BLaER1 treated with 17β-estradiol and CSF1 and Interleukin-3, amounts not matched to agents 10 nM and 100 nM (cell line): Measurements from ENCODE around the gene TMEM161B.
A peak's percentile ranks its signal among the peaks of the same experiment; 100 is the strongest.
"Not testable (repeated sequence)": the region's sequence is repeated elsewhere in the genome, so short reads cannot be mapped to it uniquely, and the experiment has no call there.

Experiments used
- H3K27ac ChIP-seq, 11 experiments: shearing (Covaris generic); formaldehyde crosslinking; 2 replicates each; pipeline ENCODE4 v1.8.1; 2022
- H3K27me3 ChIP-seq, 11 experiments: shearing (Covaris generic); formaldehyde crosslinking; 2 replicates each; pipeline ENCODE4 v1.8.1; 2022
- H3K36me3 ChIP-seq, 11 experiments: shearing (Covaris generic); formaldehyde crosslinking; 2 replicates each; pipeline ENCODE4 v1.8.1; 2022
- H3K4me1 ChIP-seq, 10 experiments: shearing (Covaris generic); formaldehyde crosslinking; 2 replicates each; pipeline ENCODE4 v1.8.1; 2022
- H3K4me2 ChIP-seq, 11 experiments: shearing (Covaris generic); formaldehyde crosslinking; 2 replicates each; pipeline ENCODE4 v1.8.1; 2022
- H3K4me3 ChIP-seq, 10 experiments: shearing (Covaris generic); formaldehyde crosslinking; 2 replicates each; pipeline ENCODE4 v1.8.1; 2022
- H3K9ac ChIP-seq, 11 experiments: shearing (Covaris generic); formaldehyde crosslinking; 2 replicates each; pipeline ENCODE4 v1.8.1; 2022
- H3K9me3 ChIP-seq, 11 experiments: shearing (Covaris generic); formaldehyde crosslinking; replicated peaks in 1 of 11; 2 replicates each; pipeline ENCODE4 v1.8.1; 2022
- H4K20me1 ChIP-seq, 11 experiments: shearing (Covaris generic); formaldehyde crosslinking; 2 replicates each; pipeline ENCODE4 v1.8.1; 2022
- Cebpa-rat ChIP-seq, 11 experiments: shearing (Covaris generic); IDR thresholded peaks; 2 replicates each; pipeline ENCODE4 v1.8.1; 2022

Gene TMEM161B

GRCh38 chr5:88207575-88207974 is 61.1 kb downstream of the TMEM161B start:
- Histone ChIP-seq H3K4me3 (no peak overlapping the region), H3K4me1 (peaks cover 0 to 11% (median 7%) of the 10 kb centered on the region in 10 experiments; a peak in 11 of 20 replicates), H3K27me3 (no peaks in the 10 kb centered on the region), H3K36me3 (peaks cover 14 to 80% (median 32%) of the 10 kb centered on the region in 11 experiments; a peak in 20 of 22 replicates), H3K9me3 (no peaks in the 10 kb centered on the region), H4K20me1 (no peaks in the 10 kb centered on the region), H3K27ac (no peak overlapping the region), H3K4me2 (no peak overlapping the region), H3K9ac (no peak overlapping the region)
- no peak for TF ChIP-seq Cebpa-rat (IDR thresholded peaks at IDR 0.05)

- Histone ChIP-seq H3K4me2 (peak overlapping the region in 5 of 11 experiments; percentile 12 to 39 (median 21); a peak in 6 of 22 replicates), H3K9ac (no peak overlapping the region), H3K27ac (no peak overlapping the region), H3K36me3 (peaks cover 8 to 81% (median 39%) of the 10 kb centered on the region in 11 experiments; a peak in 21 of 22 replicates), H3K9me3 (no peaks in the 10 kb centered on the region), H3K4me1 (peaks cover 0 to 11% (median 7%) of the 10 kb centered on the region in 10 experiments; a peak in 11 of 20 replicates), H3K4me3 (no peak overlapping the region), H3K27me3 (no peaks in the 10 kb centered on the region), H4K20me1 (no peaks in the 10 kb centered on the region)
- TF ChIP-seq Cebpa-rat (IDR thresholded peaks at IDR 0.05): no peak
These were observed 64.5 kb downstream of the TMEM161B start for GRCh38 chr5:88203981-88204750.

GRCh38 chr5:88195636-88196035 is 73.0 kb downstream of the TMEM161B start:
- no peak overlapping the region for H3K9ac ChIP-seq
- no peak overlapping the region for H3K4me3 ChIP-seq
- peaks cover 0 to 14% (median 7%) of the 10 kb centered on the region in 10 experiments; a peak in 14 of 20 replicates for H3K4me1 ChIP-seq
- H3K9me3 ChIP-seq: peaks cover 15 to 36% (median 28%) of the 10 kb centered on the region in 11 experiments; a peak in 20 of 22 replicates
- TF ChIP-seq Cebpa-rat (IDR thresholded peaks at IDR 0.05): no peak
- peaks cover 33 to 92% (median 58%) of the 10 kb centered on the region in 11 experiments; a peak in 20 of 22 replicates for H3K36me3 ChIP-seq
- H3K27ac ChIP-seq: peak overlapping the region in 1 of 11 experiments; percentile 32; a peak in 3 of 22 replicates
- H3K4me2 ChIP-seq: no peak overlapping the region
- H3K27me3 ChIP-seq: no peaks in the 10 kb centered on the region
- no peaks in the 10 kb centered on the region for H4K20me1 ChIP-seq

GRCh38 chr5:88193896-88194295 is 74.7 kb downstream of the TMEM161B start:
- Histone ChIP-seq H3K36me3 (peaks cover 37 to 92% (median 58%) of the 10 kb centered on the region in 11 experiments), H3K9ac (0 out of 22 replicates have a peak overlapping the region, but pooled peaks of 1 of the 11 experiments have one; percentile 11), H3K27me3 (no peaks in the 10 kb centered on the region), H3K4me3 (no peak overlapping the region; a peak in 3 of 20 replicates), H4K20me1 (no peaks in the 10 kb centered on the region), H3K27ac (peak overlapping the region in 6 of 11 experiments; percentile 20 to 71 (median 63); a peak in 8 of 22 replicates), H3K4me2 (peak overlapping the region in 8 of 11 experiments; percentile 13 to 69 (median 52); a peak in 14 of 22 replicates), H3K9me3 (peaks cover 32 to 53% (median 45%) of the 10 kb centered on the region in 11 experiments), H3K4me1 (peaks cover 0 to 14% (median 7%) of the 10 kb centered on the region in 10 experiments; a peak in 14 of 20 replicates)
- TF ChIP-seq Cebpa-rat (IDR thresholded peaks at IDR 0.05): peak in 4 of 11 experiments; percentile 30 to 80 (median 70); a peak in 7 of 22 replicates

GRCh38 chr5:88190106-88190834 is 78.4 kb downstream of the TMEM161B start:
- Histone ChIP-seq H3K9me3 (peaks cover 52 to 85% (median 76%) of the 10 kb centered on the region in 11 experiments), H3K36me3 (peaks cover 38 to 82% (median 47%) of the 10 kb centered on the region in 11 experiments), H3K27ac (no peak overlapping the region), H3K4me3 (peak overlapping the region in 2 of 10 experiments; percentile 11 to 35; a peak in 1 of 20 replicates), H4K20me1 (no peaks in the 10 kb centered on the region), H3K4me2 (no peak overlapping the region), H3K4me1 (peaks cover 0 to 14% (median 7%) of the 10 kb centered on the region in 10 experiments; a peak in 14 of 20 replicates), H3K9ac (no peak overlapping the region), H3K27me3 (no peaks in the 10 kb centered on the region)
- TF ChIP-seq Cebpa-rat (IDR thresholded peaks at IDR 0.05): no peak

GRCh38 chr5:88189484-88189883 is 79.2 kb downstream of the TMEM161B start:
- H3K27ac ChIP-seq, H4K20me1 ChIP-seq, H3K4me2 ChIP-seq, H3K9ac ChIP-seq, H3K27me3 ChIP-seq: not testable (repeated sequence)
- Histone ChIP-seq H3K4me1 (peaks cover 0 to 12% (median 7%) of the 10 kb centered on the region in 10 experiments; a peak in 14 of 20 replicates), H3K9me3 (peaks cover 52 to 84% (median 72%) of the 10 kb centered on the region in 11 experiments), H3K36me3 (peaks cover 37 to 82% (median 42%) of the 10 kb centered on the region in 11 experiments), H3K4me3 (peak overlapping the region in 5 of 10 experiments; percentile 3 to 44 (median 26); a peak in 4 of 20 replicates)

- H4K20me1 ChIP-seq: no peaks in the 10 kb centered on the region
These were observed 80.0 kb downstream of the TMEM161B start for GRCh38 chr5:88188458-88189132.

GRCh38 chr5:88183255-88183654 is 85.4 kb downstream of the TMEM161B start:
- H3K36me3 ChIP-seq: peaks cover 4 to 25% (median 5%) of the 10 kb centered on the region in 11 experiments; a peak in 18 of 22 replicates
- no peak overlapping the region for H3K27ac ChIP-seq
- no peaks in the 10 kb centered on the region for H3K4me1 ChIP-seq
- H3K4me2 ChIP-seq: no peak overlapping the region
- no peak for TF ChIP-seq Cebpa-rat (IDR thresholded peaks at IDR 0.05)
- no peak overlapping the region for H3K4me3 ChIP-seq
- H4K20me1 ChIP-seq: no peaks in the 10 kb centered on the region
- peaks cover 14 to 32% (median 25%) of the 10 kb centered on the region in 11 experiments for H3K9me3 ChIP-seq
- no peak overlapping the region for H3K9ac ChIP-seq
- H3K27me3 ChIP-seq: no peaks in the 10 kb centered on the region

More at GRCh38 chr5:88188458-88189132, 80.0 kb downstream of the TMEM161B start:
- peaks cover 29 to 73% (median 33%) of the 10 kb centered on the region in 11 experiments for H3K36me3 ChIP-seq
- H3K27me3 ChIP-seq: no peaks in the 10 kb centered on the region
- peak overlapping the region in 5 of 10 experiments; percentile 0 to 35 (median 21); a peak in 5 of 20 replicates for H3K4me3 ChIP-seq
- H3K9me3 ChIP-seq: peaks cover 44 to 75% (median 64%) of the 10 kb centered on the region in 11 experiments
- H3K4me1 ChIP-seq: peaks cover 0 to 4% (median 0%) of the 10 kb centered on the region in 10 experiments; a peak in 3 of 20 replicates
- no peak for TF ChIP-seq Cebpa-rat (IDR thresholded peaks at IDR 0.05)
- H3K9ac ChIP-seq: no peak overlapping the region
- no peak overlapping the region for H3K27ac ChIP-seq
- no peak overlapping the region for H3K4me2 ChIP-seq

GRCh38 chr5:88177486-88177885 is 91.2 kb downstream of the TMEM161B start:
- not testable (repeated sequence) for H3K36me3 ChIP-seq, H3K9ac ChIP-seq, H3K4me2 ChIP-seq, H3K4me1 ChIP-seq, H4K20me1 ChIP-seq, H3K27ac ChIP-seq, H3K27me3 ChIP-seq, H3K4me3 ChIP-seq
- H3K9me3 ChIP-seq: peaks cover 8 to 31% (median 24%) of the 10 kb centered on the region in 11 experiments; a peak in 21 of 22 replicates
